ENCODE results near the gene APEX2. TPM values are rescaled to one million over a fixed set of nuclear protein-coding genes. Genes with fewer than 3 reads are reported as not detected.

The APEX2 gene
- total and polyA plus RNA-seq, 2 of the 4 experiments (the other 2 are of a cell fraction): 3.4 to 16.5 TPM

DNA sequence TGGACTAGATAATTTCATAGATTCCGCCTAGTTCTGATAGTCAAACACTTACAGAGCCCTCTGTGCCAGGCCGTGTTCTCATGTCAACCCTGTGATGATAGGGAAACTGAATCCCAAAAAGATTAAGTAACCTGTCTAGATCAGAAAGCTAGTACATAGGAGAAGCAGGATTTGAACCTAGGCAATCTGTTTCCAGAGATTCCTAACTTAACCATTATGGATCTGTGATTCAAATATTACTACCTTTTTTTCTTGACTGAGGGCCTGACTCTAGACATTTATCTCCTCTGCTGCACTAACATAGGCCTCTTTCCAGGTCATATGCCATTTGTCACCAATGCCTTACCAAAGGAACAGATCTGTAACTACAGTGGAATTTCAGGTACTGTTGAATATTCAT lies 29.1 kb downstream of the APEX2 start:
- dilution Hi-C loops (cut with HindIII; ENCODE audit: low sequenced_read_pairs, unreplicated experiment): no loop called here
- no TSS peak for BruUV-seq (replicated peaks)
- Histone ChIP-seq H3K4ac (ENCODE audit: low read depth, low read length) (no peak overlapping the region), H3K18ac (ENCODE audit: low read depth, low read length) (no peak overlapping the region), H2BK15ac (ENCODE audit: low read depth, low read length) (no peak overlapping the region), H3K9me3 (ENCODE audit: control insufficient read depth, insufficient read depth, low read length) (no peaks in the 10 kb centered on the region), H4K8ac (ENCODE audit: low read depth in 2 of 2, low read length in 2 of 2) (no peak overlapping the region), H2BK120ac (ENCODE audit: low read depth, low read length) (no peak overlapping the region), H2AK5ac (ENCODE audit: low read depth, low read length) (no peak overlapping the region), H3K79me1 (ENCODE audit: low read depth in 1 of 2, low read length in 2 of 2) (no peaks in the 10 kb centered on the region), H3K4me2 (ENCODE audit: low read depth, low read length) (no peak overlapping the region), H2AFZ (replicated peaks; ENCODE audit: low read length, poor library complexity) (no peak overlapping the region), H2AK9ac (replicated peaks; ENCODE audit: low read depth, low read length, poor library complexity) (no peak overlapping the region), H3K36me3 (ENCODE audit: control insufficient read depth, insufficient read depth, low read length) (no peaks in the 10 kb centered on the region), H3K14ac (replicated peaks; ENCODE audit: low read depth, low read length) (no peak overlapping the region), H2BK20ac (ENCODE audit: low read depth, low read length) (no peak overlapping the region), H4K20me1 (ENCODE audit: insufficient read depth, low read length) (no peaks in the 10 kb centered on the region), H3K9ac (ENCODE audit: low read depth, low read length) (no peak overlapping the region), H3K27me3 (ENCODE audit: control insufficient read depth, insufficient read depth, low read length) (peaks cover 11% of the 10 kb centered on the region), H3K4me1 (ENCODE audit: control insufficient read depth, insufficient read depth, low read length) (no peaks in the 10 kb centered on the region), H3K9me1 (ENCODE audit: insufficient read depth, low read length) (no peaks in the 10 kb centered on the region), H3K27ac (ENCODE audit: insufficient read depth, low read length) (no peak overlapping the region), H3K56ac (ENCODE audit: extremely low read depth, insufficient read depth, low read length) (no peak overlapping the region), H4K91ac (ENCODE audit: insufficient read depth, low read depth, low read length) (no peak overlapping the region), H2BK5ac (ENCODE audit: low read depth, low read length, poor library complexity, severe bottlenecking) (no peak overlapping the region), H3K23ac (ENCODE audit: low read depth, low read length) (no peak overlapping the region), H3K4me3 (ENCODE audit: insufficient read depth, low read depth, low read length) (no peak overlapping the region), H4K5ac (ENCODE audit: low read depth, low read length) (no peak overlapping the region)
- CTCF ChIA-PET: no interaction called here
- intact Hi-C loops (cut with micrococcal nuclease): no loop called here
- no peak for ATAC-seq (ENCODE audit: low read depth)
- no peak for DNase-seq
- TF ChIP-seq BHLHE40 (IDR thresholded peaks at IDR 0.05; ENCODE audit: low read depth, low read length) (no peak), NFE2L2 (IDR thresholded peaks at IDR 0.05; ENCODE audit: low read depth, low read length) (no peak), MAZ (IDR thresholded peaks at IDR 0.05; ENCODE audit: borderline replicate concordance, low read depth, low read length) (no peak), MAFK (IDR thresholded peaks at IDR 0.05; ENCODE audit: low read depth, low read length) (no peak), MXI1 (IDR thresholded peaks at IDR 0.05; ENCODE audit: borderline replicate concordance, low read depth, low read length) (no peak)
- in situ Hi-C loops (cut with MboI; ENCODE audit: low sequenced_read_pairs): no loop called here
- WGBS, 2 experiments (ENCODE audit: extremely low coverage in 2 of 2, insufficient read length in 1 of 2): no CpG with 5 or more reads among the region's 2 CpGs
- POLR2A ChIA-PET (ENCODE audit: unreplicated experiment): no interaction called here
